ENCODE data around the gene NFIC.

GRCh38 chr19:3320853-3321252 lies 45.5 kb upstream of the NFIC start:
- TF ChIP-seq EP300 (conservative IDR thresholded peaks at IDR 0.05; ENCODE audit: poor library complexity, severe bottlenecking) (no peak), SMC3 (conservative IDR thresholded peaks at IDR 0.05; ENCODE audit: poor library complexity) (no peak), TAF1 (IDR thresholded peaks at IDR 0.05; ENCODE audit: low read depth) (no peak), EZH2 (IDR thresholded peaks at IDR 0.05; ENCODE audit: borderline replicate concordance, insufficient read depth, low read length, poor library complexity, severe bottlenecking) (no peak), MXI1 (conservative IDR thresholded peaks at IDR 0.05; ENCODE audit: poor library complexity, severe bottlenecking) (no peak), REST (IDR thresholded peaks at IDR 0.05; ENCODE audit: borderline replicate concordance) (no peak), POLR2AphosphoS5 (IDR thresholded peaks at IDR 0.05) (no peak)
- TF ChIP-seq, protein P1, sequence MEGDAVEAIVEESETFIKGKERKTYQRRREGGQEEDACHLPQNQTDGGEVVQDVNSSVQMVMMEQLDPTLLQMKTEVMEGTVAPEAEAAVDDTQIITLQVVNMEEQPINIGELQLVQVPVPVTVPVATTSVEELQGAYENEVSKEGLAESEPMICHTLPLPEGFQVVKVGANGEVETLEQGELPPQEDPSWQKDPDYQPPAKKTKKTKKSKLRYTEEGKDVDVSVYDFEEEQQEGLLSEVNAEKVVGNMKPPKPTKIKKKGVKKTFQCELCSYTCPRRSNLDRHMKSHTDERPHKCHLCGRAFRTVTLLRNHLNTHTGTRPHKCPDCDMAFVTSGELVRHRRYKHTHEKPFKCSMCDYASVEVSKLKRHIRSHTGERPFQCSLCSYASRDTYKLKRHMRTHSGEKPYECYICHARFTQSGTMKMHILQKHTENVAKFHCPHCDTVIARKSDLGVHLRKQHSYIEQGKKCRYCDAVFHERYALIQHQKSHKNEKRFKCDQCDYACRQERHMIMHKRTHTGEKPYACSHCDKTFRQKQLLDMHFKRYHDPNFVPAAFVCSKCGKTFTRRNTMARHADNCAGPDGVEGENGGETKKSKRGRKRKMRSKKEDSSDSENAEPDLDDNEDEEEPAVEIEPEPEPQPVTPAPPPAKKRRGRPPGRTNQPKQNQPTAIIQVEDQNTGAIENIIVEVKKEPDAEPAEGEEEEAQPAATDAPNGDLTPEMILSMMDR (IDR thresholded peaks at IDR 0.05; ENCODE audit: poor library complexity, severe bottlenecking) = no peak
